HG03442 (cell line): ENCODE data around the gene RASSF3.
"Not testable (repeated sequence)": the region's sequence is repeated elsewhere in the genome, so short reads cannot be mapped to it uniquely, and the experiment has no call there.

Experiments
- ATAC-seq: cut with Tn5 transposase; IDR thresholded peaks from one replicate; pipeline ENCODE4 v1.9.1; 2021; ENCODE audit warnings: mild to moderate bottlenecking, moderate library complexity; ENCODE audit not compliant: unreplicated experiment

The RASSF3 gene

GRCh38 chr12:64688219-64688618 lies 77.9 kb downstream of the RASSF3 start:
- no peak for ATAC-seq

DNA sequence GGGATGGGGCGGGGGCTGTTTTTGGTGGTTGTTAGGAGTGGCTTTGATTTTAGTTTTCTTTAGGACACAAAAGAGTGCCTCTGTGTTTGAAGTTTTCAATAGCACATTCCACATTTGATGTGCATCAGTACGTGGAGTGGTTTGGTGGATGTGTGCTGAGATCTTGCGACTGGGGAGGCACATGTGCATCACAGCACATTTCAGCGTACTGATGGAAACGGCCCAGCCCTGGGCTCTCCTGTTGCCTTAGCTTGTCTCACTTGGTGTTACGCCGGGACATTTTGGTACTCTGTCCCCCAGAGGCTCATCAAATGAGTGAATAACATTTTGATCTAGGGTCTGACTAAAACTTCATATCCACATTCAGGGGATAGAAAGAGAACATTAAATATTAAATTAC lies 78.4 kb downstream of the RASSF3 start:
- no peak for ATAC-seq

DNA sequence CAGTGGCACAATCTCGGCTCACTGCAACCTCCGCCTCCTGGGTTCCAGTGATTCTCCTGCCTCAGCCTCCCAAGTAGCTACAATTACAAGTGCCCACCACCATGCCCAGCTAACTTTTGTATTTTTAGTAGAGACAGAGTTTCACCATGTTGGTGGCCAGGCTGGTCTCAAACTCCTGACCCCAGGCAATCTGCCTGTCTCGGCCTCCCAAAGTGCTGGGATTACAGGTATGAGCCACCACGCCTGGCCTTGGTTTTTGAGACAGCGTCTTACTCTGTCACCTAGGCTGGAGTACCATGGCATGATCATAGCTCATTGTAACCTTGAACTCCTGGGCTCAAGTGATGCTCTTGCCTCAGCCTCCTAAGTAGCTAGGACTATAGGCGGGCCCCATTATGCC lies 79.9 kb downstream of the RASSF3 start:
- ATAC-seq, result not testable (repeated sequence)

- ATAC-seq, result no peak
Measured at GRCh38 chr12:64691227-64691794, 81.0 kb downstream of the RASSF3 start.

GRCh38 chr12:64691795-64692583 lies 81.7 kb downstream of the RASSF3 start:
- ATAC-seq, result no peak

DNA sequence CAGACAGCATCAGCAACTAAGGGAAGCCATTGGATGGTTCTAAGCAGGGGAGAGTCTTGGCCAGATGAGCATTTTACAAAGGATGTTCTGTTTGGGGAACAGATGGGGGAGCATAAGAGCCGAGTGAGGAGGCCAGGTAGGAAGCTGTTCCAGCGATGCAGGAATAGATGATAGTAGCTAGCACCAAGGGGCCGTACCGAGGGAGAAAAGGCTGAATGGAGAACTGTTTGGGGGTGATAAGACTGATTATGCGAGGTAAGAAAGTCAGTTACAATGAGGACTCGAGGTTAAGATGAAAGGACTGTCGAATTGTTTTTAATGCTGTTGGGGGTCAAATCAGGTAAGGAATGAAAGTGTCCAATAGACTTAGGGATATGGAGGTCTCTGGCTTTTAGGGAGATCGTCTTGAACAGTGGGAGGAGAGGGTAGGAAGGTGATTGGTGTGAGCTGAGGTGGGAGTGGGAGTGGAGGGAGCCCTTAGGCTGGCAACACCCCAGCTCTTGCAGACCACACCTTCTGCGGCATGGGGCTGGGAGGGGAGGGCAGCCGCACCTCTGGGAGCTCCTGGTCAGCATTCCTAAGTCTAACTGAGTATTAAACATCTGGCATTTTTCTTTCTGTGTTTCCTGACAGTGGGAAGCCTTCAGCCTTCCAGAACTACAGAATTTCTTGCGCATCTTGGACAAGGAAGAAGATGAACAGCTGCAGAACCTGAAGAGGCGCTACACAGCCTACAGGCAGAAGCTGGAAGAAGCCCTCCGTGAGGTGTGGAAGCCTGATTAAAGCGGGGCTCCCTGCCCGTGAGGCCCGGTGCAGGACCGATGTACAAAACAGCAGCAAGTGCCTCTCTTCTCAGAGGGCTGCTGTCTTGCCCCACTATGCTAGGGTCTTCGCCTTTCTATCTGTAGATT lies 84.1 kb downstream of the RASSF3 start:
- no peak for ATAC-seq

- ATAC-seq, result no peak
Measured at GRCh38 chr12:64695550-64695949, 85.3 kb downstream of the RASSF3 start.

- no peak for ATAC-seq
Measured at GRCh38 chr12:64696080-64696741, 85.9 kb downstream of the RASSF3 start.

- no peak for ATAC-seq
Measured at GRCh38 chr12:64699504-64700115, 89.3 kb downstream of the RASSF3 start.

DNA sequence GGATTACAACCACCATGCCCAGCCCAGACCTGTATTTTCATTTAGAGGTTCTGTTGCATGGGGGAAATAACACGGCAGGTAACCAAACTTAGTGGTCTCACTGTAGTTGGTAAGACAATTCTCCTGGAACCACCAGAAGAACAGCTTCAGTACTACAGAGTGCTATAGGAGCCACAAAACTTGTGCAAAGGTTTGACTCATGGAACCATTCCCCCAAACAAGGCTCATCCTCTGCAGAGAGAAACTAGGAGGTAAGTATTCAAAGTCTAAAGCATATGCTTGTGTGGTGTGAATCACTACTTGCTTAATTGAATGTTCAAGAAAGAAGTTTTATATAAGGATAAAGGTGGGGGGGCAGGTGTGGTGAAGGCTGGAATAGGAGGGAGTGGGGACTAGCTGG lies 90.2 kb downstream of the RASSF3 start:
- ATAC-seq, result no peak

- ATAC-seq, result no peak
Measured at GRCh38 chr12:64701283-64701682, 91.0 kb downstream of the RASSF3 start.

DNA sequence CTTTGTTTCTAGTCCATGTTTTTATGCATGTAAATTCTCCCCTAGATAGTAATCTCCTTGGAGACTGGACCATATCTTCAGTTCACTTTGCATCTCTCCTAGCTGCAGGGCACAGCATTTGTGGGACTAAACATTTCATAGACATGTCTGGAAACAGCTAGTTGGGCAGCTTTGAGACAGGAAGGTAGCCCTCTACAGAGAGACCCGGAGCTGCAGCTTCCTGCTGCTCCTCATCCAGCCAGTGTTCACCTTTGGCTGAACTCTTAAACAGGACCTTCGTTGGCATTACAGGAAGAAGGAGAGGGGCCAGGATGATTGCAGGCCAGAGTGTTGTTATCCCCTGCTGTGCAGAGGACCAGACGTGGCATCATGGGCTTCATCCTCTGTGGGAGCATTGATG lies 96.0 kb downstream of the RASSF3 start:
- no peak for ATAC-seq

DNA sequence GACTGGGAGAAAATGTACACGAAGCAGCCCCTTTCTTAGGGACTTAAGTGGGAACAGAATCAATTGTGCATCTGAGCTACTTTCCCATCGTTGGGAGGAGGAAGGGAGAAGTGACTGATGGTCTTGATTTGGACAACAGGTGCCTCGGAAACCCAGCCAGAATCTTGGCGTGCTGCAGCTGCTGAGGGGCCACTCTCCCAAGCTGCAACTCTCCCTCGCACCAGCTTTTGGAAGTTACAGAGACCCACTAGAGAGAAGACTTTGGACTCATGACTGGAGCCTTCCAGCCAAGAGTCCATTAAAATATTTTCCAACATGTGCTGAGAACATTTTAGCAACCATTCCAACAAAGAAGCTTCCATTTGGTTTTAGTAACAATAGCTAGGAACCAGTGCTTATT lies 96.6 kb downstream of the RASSF3 start:
- ATAC-seq, result no peak

- no peak for ATAC-seq
Measured at GRCh38 chr12:64707362-64707761, 97.1 kb downstream of the RASSF3 start.

DNA sequence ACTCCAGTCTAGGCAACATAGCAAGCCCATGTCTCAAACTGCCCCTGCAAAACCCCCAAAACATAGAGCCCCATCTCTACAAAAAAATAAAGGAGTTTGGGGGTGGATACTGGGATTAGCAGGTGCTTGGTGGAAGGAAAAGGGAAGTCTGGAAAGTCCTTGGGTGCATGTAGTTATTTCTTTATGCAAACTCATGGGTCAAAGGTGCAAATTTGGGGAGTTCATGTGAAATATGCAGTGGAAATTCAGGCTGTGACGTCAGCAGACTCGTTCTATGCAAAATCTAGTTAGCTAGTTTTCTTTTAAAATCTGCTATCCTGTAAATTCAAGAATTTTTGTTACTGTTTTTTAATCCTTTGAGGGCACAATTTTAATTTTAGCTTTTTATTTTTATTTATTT lies 97.6 kb downstream of the RASSF3 start:
- no peak for ATAC-seq

DNA sequence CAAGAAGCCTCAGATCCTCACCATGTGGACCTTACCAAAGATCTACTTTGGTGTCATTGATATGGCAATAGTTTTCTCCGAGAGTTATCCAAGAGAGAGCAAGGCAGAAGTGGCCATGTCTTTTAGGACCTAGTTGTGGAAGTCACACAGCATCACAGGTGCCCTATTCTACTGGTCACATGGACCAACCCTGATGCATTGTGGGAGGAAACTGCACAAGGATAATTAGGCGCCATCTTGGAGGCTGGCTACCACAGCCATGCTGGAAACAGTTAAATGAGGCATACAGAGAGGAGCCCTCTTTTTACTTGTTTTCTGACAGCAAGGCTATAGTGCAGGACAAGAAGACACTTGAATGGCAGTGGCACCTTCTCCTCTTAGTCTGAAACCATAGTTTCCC lies 99.1 kb downstream of the RASSF3 start:
- ATAC-seq, result no peak

DNA sequence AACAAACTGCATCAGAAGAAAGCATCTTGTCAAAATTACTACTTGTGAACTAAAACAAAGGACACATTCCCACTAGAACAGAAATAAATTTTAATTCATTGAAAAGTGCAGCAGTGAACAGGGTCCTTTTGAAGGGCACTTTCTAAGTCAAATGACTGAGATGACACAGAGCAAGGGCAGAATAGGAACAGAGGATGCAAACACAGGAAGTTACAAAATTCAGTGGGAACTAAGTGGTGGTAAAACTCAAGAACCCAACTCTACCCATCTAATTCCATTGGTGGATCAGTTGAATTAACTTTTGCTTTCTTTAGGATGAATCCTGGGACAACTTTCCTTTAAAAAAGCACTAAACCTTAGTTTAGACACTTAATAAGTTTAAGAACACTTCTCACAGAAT lies 103.1 kb downstream of the RASSF3 start:
- no peak for ATAC-seq

GRCh38 chr12:64714551-64714968 lies 104.3 kb downstream of the RASSF3 start:
- ATAC-seq, result peak; percentile 70

DNA sequence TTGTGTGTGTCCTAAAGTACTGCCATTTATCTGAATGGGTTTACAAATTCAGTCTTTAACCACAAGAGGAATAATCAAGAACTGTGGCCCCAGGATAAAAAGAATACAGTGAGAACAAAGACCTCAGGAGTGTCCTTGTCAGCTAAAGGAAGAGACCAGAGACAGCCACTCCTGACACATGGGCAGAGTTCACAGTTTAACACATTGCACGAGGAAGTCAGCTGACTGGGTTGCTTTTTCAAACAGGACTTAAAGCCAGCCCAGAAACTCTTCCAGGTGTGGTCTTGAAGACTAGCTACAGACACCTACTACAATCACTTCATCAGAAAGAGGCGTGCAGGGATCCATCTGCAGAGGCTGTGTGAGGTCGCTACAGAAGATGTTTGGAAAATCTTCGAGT lies 106.1 kb downstream of the RASSF3 start:
- ATAC-seq, result no peak

DNA sequence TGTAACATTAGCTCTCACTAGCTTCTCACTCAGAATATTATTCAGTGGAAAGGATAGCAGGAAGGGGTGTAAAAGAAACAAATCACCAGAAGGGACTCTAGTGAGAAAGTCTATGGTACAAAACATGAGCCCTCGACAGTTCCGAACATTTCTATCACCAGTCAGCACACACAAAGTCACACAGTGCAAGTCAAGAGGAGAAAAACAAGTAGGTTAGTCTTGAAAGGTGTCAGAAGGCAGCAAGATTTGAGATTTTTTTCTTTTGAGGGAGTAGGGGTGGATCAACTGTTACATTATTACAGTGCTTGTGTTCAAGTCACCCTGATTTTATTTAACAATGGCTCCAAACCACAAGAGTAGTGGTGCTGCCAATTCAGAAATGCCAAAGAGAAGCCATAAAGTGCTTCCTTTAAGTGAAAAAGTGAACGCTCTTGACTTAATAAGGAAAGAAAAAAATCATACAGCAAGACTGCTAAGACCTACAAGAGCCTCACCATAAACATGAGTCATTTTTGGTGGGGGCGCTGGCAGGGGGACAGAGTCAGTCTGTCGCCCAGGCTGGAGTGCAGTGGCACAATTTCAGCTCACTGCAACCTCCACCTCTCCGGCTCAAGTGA lies 106.7 kb downstream of the RASSF3 start:
- ATAC-seq, result no peak
